AG04450 (cell line): Measurements from ENCODE around the gene IRF2. TPM values are rescaled to one million over a fixed set of nuclear protein-coding genes. Genes with fewer than 3 reads are reported as not detected.
"Not testable (repeated sequence)": the region's sequence is repeated elsewhere in the genome, so short reads cannot be mapped to it uniquely, and the experiment has no call there.

Experiments used
- CTCF ChIA-PET: fragments of 300-600, 350-600 bp; formaldehyde crosslinking; extraction: SDS; loops from one replicate; lab custom pipeline; 2022; ENCODE audit warnings: antibody characterized with exemption, inconsistent platforms; lab: Charles Lee
- POLR2A ChIA-PET: fragments of 350-600 bp; formaldehyde crosslinking; extraction: SDS; loops from one replicate; lab custom pipeline; 2021; ENCODE audit warnings: antibody characterized with exemption, inconsistent platforms; lab: Yijun Ruan, JAX
- DNase-seq: peaks from one replicate; pipeline ENCODE4 v3.0.0-alpha.2; 2011; ENCODE audit warnings: low read depth, low spot score
- H3K27ac ChIP-seq: one replicate; pipeline ENCODE4 v1.5.1; 2012; ENCODE audit warnings: low read depth, low read length, control low read depth
- H3K27me3 ChIP-seq: one replicate; pipeline ENCODE4 v1.6.0; 2012; ENCODE audit warnings: low read length; ENCODE audit not compliant: control insufficient read depth, insufficient read depth
- H3K4me3 ChIP-seq: 2 replicates; pipeline ENCODE4 v1.5.1; 2011; ENCODE audit warnings: mild to moderate bottlenecking, low read depth, low read length, control low read depth
- H3K9me3 ChIP-seq: 2 replicates; pipeline ENCODE4 v1.5.1; 2012; ENCODE audit warnings: low read length; ENCODE audit not compliant: control insufficient read depth, insufficient read depth
- polyA plus RNA-seq: library from polyadenylated mRNA; depleted of rRNA; stranded (reverse); fragments of >200 nt; gene quantifications from 2 replicates; pipeline ENCODE4 v1.2.3, GENCODE V29; 2011
- TF ChIP-seq, protein P1 (sequence below): IDR thresholded peaks from 2 replicates; pipeline ENCODE4 v1.5.1; 2011; ENCODE audit warnings: low read depth, low read length, control low read depth, inconsistent platforms

IRF2 gene
- polyA plus RNA-seq, 1 experiment = 39.2 TPM

DNA sequence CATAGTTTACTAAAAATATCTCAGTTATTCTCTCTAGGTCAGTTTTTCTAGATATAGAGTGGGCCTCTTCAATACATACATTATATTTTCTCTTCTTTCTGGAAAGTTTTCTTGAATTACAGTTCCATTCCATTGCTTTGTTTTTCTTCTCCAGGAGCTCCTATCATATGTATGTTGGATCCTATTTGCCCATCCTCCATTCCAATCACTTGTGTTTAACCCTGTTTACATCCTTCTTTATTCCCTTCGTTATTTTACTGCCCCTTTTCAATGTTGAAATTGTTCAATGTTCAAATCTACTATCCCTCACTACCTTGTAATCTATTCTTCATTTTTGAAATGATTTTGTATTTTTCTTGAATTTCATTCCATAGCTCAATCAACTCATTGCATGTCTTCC is 97.4 kb downstream of the IRF2 start:
- CTCF ChIA-PET = interaction anchor here (1.6 kb wide), 1 partner anchor 113 kb away, joined by 4 read pairs; no protein-coding TSS in a partner anchor
- Histone ChIP-seq H3K4me3 (no peak overlapping the region), H3K27me3 (no peaks in the 10 kb centered on the region), H3K27ac (no peak overlapping the region), H3K9me3 (no peaks in the 10 kb centered on the region)
- no peak for DNase-seq
- POLR2A ChIA-PET = no interaction called here
- TF ChIP-seq, protein P1, sequence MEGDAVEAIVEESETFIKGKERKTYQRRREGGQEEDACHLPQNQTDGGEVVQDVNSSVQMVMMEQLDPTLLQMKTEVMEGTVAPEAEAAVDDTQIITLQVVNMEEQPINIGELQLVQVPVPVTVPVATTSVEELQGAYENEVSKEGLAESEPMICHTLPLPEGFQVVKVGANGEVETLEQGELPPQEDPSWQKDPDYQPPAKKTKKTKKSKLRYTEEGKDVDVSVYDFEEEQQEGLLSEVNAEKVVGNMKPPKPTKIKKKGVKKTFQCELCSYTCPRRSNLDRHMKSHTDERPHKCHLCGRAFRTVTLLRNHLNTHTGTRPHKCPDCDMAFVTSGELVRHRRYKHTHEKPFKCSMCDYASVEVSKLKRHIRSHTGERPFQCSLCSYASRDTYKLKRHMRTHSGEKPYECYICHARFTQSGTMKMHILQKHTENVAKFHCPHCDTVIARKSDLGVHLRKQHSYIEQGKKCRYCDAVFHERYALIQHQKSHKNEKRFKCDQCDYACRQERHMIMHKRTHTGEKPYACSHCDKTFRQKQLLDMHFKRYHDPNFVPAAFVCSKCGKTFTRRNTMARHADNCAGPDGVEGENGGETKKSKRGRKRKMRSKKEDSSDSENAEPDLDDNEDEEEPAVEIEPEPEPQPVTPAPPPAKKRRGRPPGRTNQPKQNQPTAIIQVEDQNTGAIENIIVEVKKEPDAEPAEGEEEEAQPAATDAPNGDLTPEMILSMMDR = no peak

DNA sequence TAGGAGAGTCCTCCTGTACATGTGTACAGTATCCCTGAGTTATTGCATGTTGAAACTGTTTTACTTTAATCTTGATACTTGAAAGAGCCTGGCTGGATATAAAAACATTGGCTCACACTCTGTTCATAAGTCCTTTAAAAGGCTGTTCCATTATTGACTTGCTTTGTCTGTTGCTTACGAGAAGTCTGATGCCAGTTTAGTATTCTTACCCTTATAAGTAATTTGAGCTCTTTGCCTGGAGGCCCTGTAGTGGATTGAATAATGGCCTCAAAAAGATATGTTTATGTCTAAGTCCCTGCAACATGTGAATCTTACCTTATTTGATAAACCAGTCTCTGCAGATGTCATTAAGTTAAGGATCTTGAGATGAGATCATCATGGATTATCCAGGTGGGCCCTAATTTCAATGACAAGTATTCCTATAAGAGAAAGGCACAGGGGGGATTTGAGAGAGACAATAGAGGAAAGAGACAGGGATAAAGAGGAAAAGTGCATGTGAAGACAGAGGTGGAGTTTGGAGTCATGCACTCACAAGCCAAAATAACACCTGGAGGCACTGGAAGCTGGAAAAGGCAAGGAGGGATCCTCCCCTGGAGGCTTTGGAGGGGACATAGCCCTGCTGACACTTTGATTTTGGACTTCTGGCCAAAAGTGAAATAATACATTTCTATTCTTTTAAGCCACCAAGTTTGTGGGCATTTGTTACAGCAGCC is 98.1 kb downstream of the IRF2 start:
- H3K9me3 ChIP-seq = no peaks in the 10 kb centered on the region
- no peak overlapping the region for H3K27ac ChIP-seq
- no peaks in the 10 kb centered on the region for H3K27me3 ChIP-seq
- no peak overlapping the region for H3K4me3 ChIP-seq
- TF ChIP-seq, protein P1 = no peak
- ChIA-PET CTCF (interaction anchor here (1.6 kb wide), 1 partner anchor 112 kb away, joined by 4 read pairs; no protein-coding TSS in a partner anchor), POLR2A (no interaction called here)
- no peak for DNase-seq

DNA sequence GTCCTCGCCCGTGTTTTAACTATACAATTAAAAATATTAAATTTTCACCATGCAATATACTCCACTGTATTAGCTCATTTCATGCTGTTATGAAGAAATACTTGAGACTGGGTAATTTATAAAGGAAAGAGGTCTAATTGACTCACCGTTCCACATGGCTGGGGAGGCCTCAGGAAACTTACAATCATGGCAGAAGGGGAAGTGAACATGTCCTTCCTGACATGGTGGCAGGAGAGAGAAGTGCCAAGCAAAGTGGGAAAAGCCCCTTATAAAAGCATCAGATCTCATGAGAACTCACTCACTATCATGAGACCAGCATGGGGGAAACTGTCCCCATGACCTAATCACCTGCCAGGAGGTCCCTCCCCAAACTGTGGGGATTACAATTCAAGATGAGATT is 98.7 kb downstream of the IRF2 start:
- POLR2A ChIA-PET, H3K27me3 ChIP-seq, H3K4me3 ChIP-seq, H3K9me3 ChIP-seq, H3K27ac ChIP-seq, DNase-seq: not testable (repeated sequence)
- CTCF ChIA-PET = interaction anchor here (1.6 kb wide), 1 partner anchor 111 kb away, joined by 4 read pairs; no protein-coding TSS in a partner anchor

DNA sequence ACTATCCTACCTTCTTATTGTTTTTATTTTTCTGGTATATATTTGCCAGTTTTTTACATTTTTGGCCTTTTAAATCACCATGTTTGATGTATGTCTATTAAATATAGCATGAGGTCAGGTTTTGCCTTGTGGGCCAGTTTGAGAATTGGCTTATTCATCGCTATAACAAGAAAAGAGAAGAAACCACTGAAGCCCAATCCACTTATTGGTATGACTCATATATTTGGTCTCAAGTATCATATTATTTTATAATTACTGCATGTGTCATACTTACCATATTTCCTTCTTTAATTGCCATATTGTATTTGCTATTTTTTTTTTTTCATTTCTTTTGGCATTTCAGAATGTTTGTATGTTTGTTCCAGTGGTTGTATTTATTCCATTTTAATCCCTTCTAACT is 99.3 kb downstream of the IRF2 start:
- H3K9me3 ChIP-seq = no peaks in the 10 kb centered on the region
- H3K27ac ChIP-seq = no peak overlapping the region
- TF ChIP-seq, protein P1 = no peak
- no peak overlapping the region for H3K4me3 ChIP-seq
- ChIA-PET POLR2A (no interaction called here), CTCF (no interaction called here)
- no peak for DNase-seq
- no peaks in the 10 kb centered on the region for H3K27me3 ChIP-seq

DNA sequence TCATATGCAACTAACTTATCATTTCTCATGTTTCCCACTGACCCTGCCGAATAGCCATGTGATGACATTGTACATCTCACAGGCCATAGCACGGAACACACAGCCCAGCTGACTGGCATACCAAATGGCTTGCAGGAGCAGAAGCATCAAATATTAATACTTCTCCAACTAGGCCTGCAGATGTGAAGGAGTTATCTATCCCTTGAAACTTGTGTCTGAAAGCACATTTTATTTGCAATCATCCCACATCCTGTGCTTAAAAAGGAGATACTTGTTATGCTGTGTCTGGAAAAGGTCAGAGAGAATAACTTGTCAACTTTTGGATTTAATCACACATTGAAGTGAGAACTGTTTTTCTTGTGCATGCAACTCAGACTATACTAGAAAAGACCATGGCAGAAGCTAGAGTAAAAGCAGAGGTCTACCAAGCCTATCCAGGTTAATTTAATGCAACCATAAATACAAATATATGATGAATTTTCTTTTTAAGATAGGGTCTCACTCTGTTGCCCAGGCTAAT is 100.4 kb downstream of the IRF2 start:
- H3K4me3 ChIP-seq = no peak overlapping the region
- no peak for DNase-seq
- H3K27ac ChIP-seq = no peak overlapping the region
- H3K27me3 ChIP-seq = no peaks in the 10 kb centered on the region
- POLR2A ChIA-PET = no interaction called here
- no peaks in the 10 kb centered on the region for H3K9me3 ChIP-seq
- TF ChIP-seq, protein P1 = no peak
- CTCF ChIA-PET = no interaction called here
